Stimulated activated CD4-positive, alpha-beta T cell treated with anti-CD3 and anti-CD28 coated beads, TNF-alpha, amount 100 ng/mL, for 48 hours (primary cell): ENCODE results near the gene NRP1.
A peak's percentile ranks its signal among the peaks of the same experiment; 100 is the strongest.

Source experiments
- DNase-seq, 3 donors: peaks; one replicate each; pipeline ENCODE4 v3.0.0-alpha.2; 2020; ENCODE audit warnings: low read depth in 3 of 3

NRP1 gene

GRCh38 chr10:33290321-33291052 is 44.0 kb downstream of the NRP1 start:
- DNase-seq: no peak

GRCh38 chr10:33289776-33290175 is 44.7 kb downstream of the NRP1 start:
- DNase-seq: no peak

GRCh38 chr10:33288127-33288526 is 46.3 kb downstream of the NRP1 start:
- no peak for DNase-seq

- no peak for DNase-seq
These were observed 47.4 kb downstream of the NRP1 start for GRCh38 chr10:33287112-33287511.

- no peak for DNase-seq
These were observed 48.1 kb downstream of the NRP1 start for GRCh38 chr10:33286157-33286934.

GRCh38 chr10:33284945-33285344 is 49.5 kb downstream of the NRP1 start:
- DNase-seq: no peak

- DNase-seq: no peak
These were observed 54.5 kb downstream of the NRP1 start for GRCh38 chr10:33279811-33280602.

- DNase-seq: no peak
These were observed 55.2 kb downstream of the NRP1 start for GRCh38 chr10:33279276-33279675.

GRCh38 chr10:33278198-33278597 is 56.3 kb downstream of the NRP1 start:
- no peak for DNase-seq

GRCh38 chr10:33277135-33277536 is 57.3 kb downstream of the NRP1 start:
- no peak for DNase-seq

- no peak for DNase-seq
These were observed 58.1 kb downstream of the NRP1 start for GRCh38 chr10:33276282-33276923.

GRCh38 chr10:33274096-33274785 is 60.2 kb downstream of the NRP1 start:
- DNase-seq: no peak

GRCh38 chr10:33273295-33274002 is 61.0 kb downstream of the NRP1 start:
- no peak for DNase-seq

GRCh38 chr10:33272635-33273034 is 61.8 kb downstream of the NRP1 start:
- DNase-seq: no peak

GRCh38 chr10:33271969-33272583 is 62.4 kb downstream of the NRP1 start:
- DNase-seq: no peak

GRCh38 chr10:33270971-33271370 is 63.5 kb downstream of the NRP1 start:
- DNase-seq: no peak

- DNase-seq: no peak
These were observed 66.8 kb downstream of the NRP1 start for GRCh38 chr10:33267708-33268107.

- peak; percentile 43 to 50 (median 45) for DNase-seq
These were observed 68.8 kb downstream of the NRP1 start for GRCh38 chr10:33265621-33266020.

- no peak for DNase-seq
These were observed 71.0 kb downstream of the NRP1 start for GRCh38 chr10:33263453-33263852.

GRCh38 chr10:33262871-33263270 is 71.6 kb downstream of the NRP1 start:
- no peak for DNase-seq
